IMR-90 (cell line): ENCODE data around the gene CC2D2B. TPM values are rescaled to one million over a fixed set of nuclear protein-coding genes. Genes with fewer than 3 reads are reported as not detected.

ENCODE experiments used
- ATAC-seq: fragments of 200-7000 bp; cut with Tn5 transposase; 2 replicates; pipeline ENCODE4 v1.9.1; 2020; ENCODE audit warnings: low read depth, mild to moderate bottlenecking, moderate library complexity
- BruUV-seq: library from RNA; stranded (reverse); fragments of 400-500 nt; replicated peaks from 2 replicates; lab custom pipeline; 2021; lab: Mats Ljungman, UMichigan
- CTCF ChIA-PET: fragments of 300-600 bp; formaldehyde crosslinking; extraction: SDS; loops from one replicate; lab custom pipeline; 2021; ENCODE audit warnings: antibody characterized with exemption; lab: Yijun Ruan, JAX
- POLR2A ChIA-PET: fragments of 300-600 bp; sonication (Branson Sonifier 250); formaldehyde crosslinking; loops from one replicate; lab custom pipeline; 2022; ENCODE audit warnings: antibody characterized with exemption; ENCODE audit not compliant: unreplicated experiment; lab: Charles Lee
- DNase-seq: peaks from one replicate; pipeline ENCODE4 v3.0.0; 2013
- H2AFZ ChIP-seq: replicated peaks from 2 replicates; pipeline ENCODE3; 2013; ENCODE audit warnings: low read length, mild to moderate bottlenecking; ENCODE audit not compliant: poor library complexity
- H2AK5ac ChIP-seq: 2 replicates; pipeline ENCODE4 v1.6.1; 2013; ENCODE audit warnings: low read depth, low read length, inconsistent platforms
- H2AK9ac ChIP-seq: replicated peaks from 2 replicates; pipeline ENCODE3; 2013; ENCODE audit warnings: mild to moderate bottlenecking, low read depth, low read length, moderate library complexity; ENCODE audit not compliant: poor library complexity
- H2BK120ac ChIP-seq: 2 replicates; pipeline ENCODE4 v1.6.1; 2013; ENCODE audit warnings: low read depth, low read length, inconsistent platforms
- H2BK15ac ChIP-seq: 3 replicates; pipeline ENCODE4 v1.6.1; 2013; ENCODE audit warnings: low read depth, low read length, inconsistent platforms
- H2BK20ac ChIP-seq: 2 replicates; pipeline ENCODE4 v1.6.1; 2013; ENCODE audit warnings: low read depth, mild to moderate bottlenecking, inconsistent platforms, low read length, moderate library complexity
- H2BK5ac ChIP-seq: 2 replicates; pipeline ENCODE4 v1.6.1; 2013; ENCODE audit warnings: mild to moderate bottlenecking, low read depth, low read length, inconsistent platforms; ENCODE audit not compliant: poor library complexity, severe bottlenecking
- H3K14ac ChIP-seq: replicated peaks from 2 replicates; pipeline ENCODE4 v1.6.1; 2013; ENCODE audit warnings: low read depth, low read length, inconsistent platforms
- H3K18ac ChIP-seq: 2 replicates; pipeline ENCODE4 v1.6.1; 2013; ENCODE audit warnings: low read depth, low read length, control low read depth
- H3K23ac ChIP-seq: 2 replicates; pipeline ENCODE4 v1.6.1; 2013; ENCODE audit warnings: low read depth, low read length, inconsistent platforms
- H3K27ac ChIP-seq: 2 replicates; pipeline ENCODE4 v1.5.1; 2013; ENCODE audit warnings: mild to moderate bottlenecking, control low read depth, low read length; ENCODE audit not compliant: insufficient read depth
- H3K27me3 ChIP-seq: 2 replicates; pipeline ENCODE4 v1.6.1; 2013; ENCODE audit warnings: low read length; ENCODE audit not compliant: control insufficient read depth, insufficient read depth
- H3K36me3 ChIP-seq: 2 replicates; pipeline ENCODE4 v1.6.1; 2013; ENCODE audit warnings: low read length, mixed read lengths; ENCODE audit not compliant: control insufficient read depth, insufficient read depth
- H3K4ac ChIP-seq: 2 replicates; pipeline ENCODE4 v1.6.1; 2013; ENCODE audit warnings: low read depth, low read length, inconsistent platforms
- H3K4me1 ChIP-seq: 2 replicates; pipeline ENCODE4 v1.6.1; 2013; ENCODE audit warnings: low read length, mixed read lengths; ENCODE audit not compliant: control insufficient read depth, insufficient read depth
- H3K4me2 ChIP-seq: 2 replicates; pipeline ENCODE4 v1.6.1; 2013; ENCODE audit warnings: low read depth, mild to moderate bottlenecking, control low read depth, low read length, moderate library complexity
- H3K4me3 ChIP-seq: 2 replicates; pipeline ENCODE4 v1.5.1; 2013; ENCODE audit warnings: low read depth, mild to moderate bottlenecking, control low read depth, low read length, moderate library complexity; ENCODE audit not compliant: insufficient read depth
- H3K56ac ChIP-seq: 2 replicates; pipeline ENCODE4 v1.6.1; 2013; ENCODE audit warnings: low read length, inconsistent platforms; ENCODE audit not compliant: insufficient read depth; ENCODE audit errors: extremely low read depth
- H3K79me1 ChIP-seq, 2 experiments: 2 replicates each; pipeline ENCODE4 v1.6.1; 2013; ENCODE audit warnings: low read length in 2 of 2, inconsistent platforms in 1 of 2, low read depth in 1 of 2
- H3K9ac ChIP-seq: 2 replicates; pipeline ENCODE4 v1.6.1; 2013; ENCODE audit warnings: low read depth, low read length, control low read depth
- H3K9me1 ChIP-seq: 2 replicates; pipeline ENCODE4 v1.6.1; 2013; ENCODE audit warnings: low read length, inconsistent platforms; ENCODE audit not compliant: insufficient read depth
- H3K9me3 ChIP-seq: 2 replicates; pipeline ENCODE4 v1.6.1; 2013; ENCODE audit warnings: low read length; ENCODE audit not compliant: control insufficient read depth, insufficient read depth
- H4K20me1 ChIP-seq: 2 replicates; pipeline ENCODE4 v1.6.1; 2013; ENCODE audit warnings: low read length, inconsistent platforms; ENCODE audit not compliant: insufficient read depth
- H4K5ac ChIP-seq: 2 replicates; pipeline ENCODE4 v1.6.1; 2013; ENCODE audit warnings: mild to moderate bottlenecking, low read depth, low read length, control low read depth
- H4K8ac ChIP-seq, 2 experiments: 2 replicates each; pipeline ENCODE4 v1.6.1; 2013; ENCODE audit warnings: low read depth in 2 of 2, low read length in 2 of 2, control low read depth in 1 of 2, inconsistent platforms in 1 of 2
- H4K91ac ChIP-seq: 2 replicates; pipeline ENCODE4 v1.6.1; 2013; ENCODE audit warnings: low read depth, low read length, inconsistent platforms; ENCODE audit not compliant: insufficient read depth
- BHLHE40 ChIP-seq: fragments of 150-350 bp; IDR thresholded peaks from 2 replicates; pipeline ENCODE4 v1.6.1; 2016; ENCODE audit warnings: mild to moderate bottlenecking, low read depth, low read length
- CEBPB ChIP-seq: IDR thresholded peaks from 2 replicates; pipeline ENCODE4 v1.6.1; 2012; ENCODE audit warnings: low read depth, low read length, improper control_type of control experiment
- CHD1 ChIP-seq: IDR thresholded peaks from 2 replicates; pipeline ENCODE4 v1.6.1; 2012; ENCODE audit warnings: low read depth, low read length, improper control_type of control experiment
- ELK1 ChIP-seq: fragments of 150-350 bp; IDR thresholded peaks from 2 replicates; pipeline ENCODE4 v1.6.1; 2016; ENCODE audit warnings: low read depth, mild to moderate bottlenecking, low read length, moderate library complexity, borderline replicate concordance
- FOS ChIP-seq: fragments of 150-350 bp; IDR thresholded peaks from 2 replicates; pipeline ENCODE4 v1.6.1; 2016; ENCODE audit warnings: low read depth, low read length
- MAFK ChIP-seq: IDR thresholded peaks from 2 replicates; pipeline ENCODE4 v1.6.1; 2012; ENCODE audit warnings: low read depth, low read length, improper control_type of control experiment
- MAZ ChIP-seq: IDR thresholded peaks from 2 replicates; pipeline ENCODE4 v1.6.1; 2012; ENCODE audit warnings: low read depth, mild to moderate bottlenecking, low read length, improper control_type of control experiment, moderate library complexity, borderline replicate concordance
- MXI1 ChIP-seq: IDR thresholded peaks from 2 replicates; pipeline ENCODE4 v1.6.1; 2012; ENCODE audit warnings: low read depth, mild to moderate bottlenecking, low read length, moderate library complexity, borderline replicate concordance
- NFE2L2 ChIP-seq: fragments of 150-350 bp; IDR thresholded peaks from 2 replicates; pipeline ENCODE4 v1.6.1; 2016; ENCODE audit warnings: low read depth, mild to moderate bottlenecking, low read length
- POLR2A ChIP-seq: IDR thresholded peaks from 2 replicates; pipeline ENCODE4 v1.6.1; 2012; ENCODE audit warnings: mild to moderate bottlenecking, low read depth, low read length
- RAD21 ChIP-seq: IDR thresholded peaks from 2 replicates; pipeline ENCODE4 v1.6.1; 2012; ENCODE audit warnings: low read length, improper control_type of control experiment
- RCOR1 ChIP-seq: IDR thresholded peaks from 2 replicates; pipeline ENCODE4 v1.6.1; 2012; ENCODE audit warnings: mild to moderate bottlenecking, low read length, improper control_type of control experiment; ENCODE audit not compliant: insufficient replicate concordance
- RFX5 ChIP-seq: IDR thresholded peaks from 2 replicates; pipeline ENCODE4 v1.8.0; 2012; ENCODE audit warnings: low read depth, mild to moderate bottlenecking, low read length, moderate library complexity
- SMC3 ChIP-seq: fragments of 150-350 bp; IDR thresholded peaks from 2 replicates; pipeline ENCODE4 v1.6.1; 2016; ENCODE audit warnings: low read depth, mild to moderate bottlenecking, antibody characterized with exemption, low read length, moderate library complexity
- USF2 ChIP-seq: fragments of 150-350 bp; IDR thresholded peaks from 2 replicates; pipeline ENCODE4 v1.6.1; 2017; ENCODE audit warnings: mild to moderate bottlenecking, antibody characterized with exemption, low read length, low read depth
- WGBS, 2 experiments: methylation state at CpG; one replicate each; pipeline versions ENCODE4 v1.1.5 to v1.1.7; 2013; ENCODE audit warnings: missing lambda C conversion rate in 2 of 2; ENCODE audit not compliant: insufficient read length in 1 of 2; ENCODE audit errors: extremely low coverage in 2 of 2; 5-methylcytosine and 5-hydroxymethylcytosine counted together
- dilution Hi-C: fragments of 300-500 bp; cut with HindIII; formaldehyde crosslinking; loops from one replicate; pipeline ENCODE4 v1.14.3; 2018; ENCODE audit warnings: low sequenced_read_pairs; ENCODE audit not compliant: unreplicated experiment
- in situ Hi-C: fragments of 300-500 bp; cut with MboI; formaldehyde crosslinking; loops from 3 replicates; pipeline ENCODE4 v1.14.3; 2019; ENCODE audit warnings: low sequenced_read_pairs, inconsistent platforms, mixed read lengths
- intact Hi-C: fragments of 100-400 bp; cut with micrococcal nuclease; formaldehyde crosslinking; loops from 2 replicates; pipeline ENCODE4 v1.10.0; 2022
- polyA plus RNA-seq, 3 experiments: library from polyadenylated mRNA; depleted of rRNA; stranded (reverse); fragments of >200 nt; gene quantifications; 2 replicates each; pipeline ENCODE4 v1.2.3, GENCODE V29; 2012; ENCODE audit warnings: low replicate concordance in 1 of 3
- total RNA-seq: library from RNA; depleted of rRNA; stranded (reverse); fragments of >200 nt; gene quantifications from 2 replicates; pipeline ENCODE4 v1.2.3, GENCODE V29; 2012
- TF ChIP-seq, protein P1 (sequence below): conservative IDR thresholded peaks from 2 replicates; pipeline ENCODE4 v1.5.1; 2012; ENCODE audit warnings: mild to moderate bottlenecking, low read depth, low read length, improper control_type of control experiment

Gene CC2D2B
- total and polyA plus RNA-seq, 2 of the 4 experiments (the other 2 are of a cell fraction): not detected

DNA sequence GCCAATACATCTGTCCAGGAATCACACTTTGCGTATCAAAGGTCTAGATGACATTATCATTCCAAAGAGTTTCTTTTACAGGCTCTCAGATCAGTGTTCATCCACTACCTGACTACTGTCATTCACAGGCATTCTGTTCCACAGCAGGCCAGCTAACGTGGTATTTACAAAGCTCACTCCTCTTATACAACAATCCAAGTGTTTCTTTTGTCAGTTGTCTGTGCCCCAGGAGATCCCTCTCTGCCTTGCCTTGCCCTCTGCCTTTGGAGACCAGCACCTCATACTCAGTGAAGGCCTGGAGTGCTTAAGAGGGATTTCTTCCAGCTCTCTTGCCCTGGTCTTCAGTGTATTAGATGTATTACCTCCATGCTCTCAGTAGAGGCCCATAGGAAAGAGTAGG lies 34.6 kb upstream of the CC2D2B start:
- Histone ChIP-seq H3K9ac (no peak overlapping the region), H3K4me2 (no peak overlapping the region), H2BK15ac (no peak overlapping the region), H2BK120ac (no peak overlapping the region), H2BK20ac (no peak overlapping the region), H3K27ac (no peak overlapping the region), H2BK5ac (no peak overlapping the region), H4K5ac (no peak overlapping the region), H3K56ac (no peak overlapping the region), H4K91ac (no peak overlapping the region), H3K14ac (no peak overlapping the region), H3K36me3 (0 out of 2 replicates have a peak, but pooled peaks cover 2% of the 10 kb centered on the region), H3K9me3 (no peaks in the 10 kb centered on the region), H3K4me3 (no peak overlapping the region), H2AFZ (no peak overlapping the region), H3K4ac (no peak overlapping the region), H3K79me1 (no peaks in the 10 kb centered on the region), H4K8ac (no peak overlapping the region), H3K9me1 (no peaks in the 10 kb centered on the region; the same call in 1 of the 2 replicates), H3K27me3 (no peaks in the 10 kb centered on the region), H3K23ac (no peak overlapping the region), H3K4me1 (no peaks in the 10 kb centered on the region), H3K18ac (no peak overlapping the region), H2AK9ac (no peak overlapping the region), H2AK5ac (no peak overlapping the region), H4K20me1 (no peaks in the 10 kb centered on the region)
- in situ Hi-C loops: no loop called here
- ChIA-PET CTCF (interaction anchor here (0.9 kb wide), 2 partner anchors 46 to 179 kb away, joined by 3 read pairs; partner anchors contain the start of gene TCTN3), POLR2A (no interaction called here)
- ATAC-seq (no peak), DNase-seq (no peak)
- 100% methylated on average over 1 of the region's 2 CpGs; no CpG with 5 or more reads in 1 of the 2 experiments for WGBS, 2 experiments
- dilution Hi-C loops: no loop called here
- BruUV-seq: no TSS peak
- no peak for TF ChIP-seq SMC3
- TF ChIP-seq CHD1: no peak
- TF ChIP-seq, protein P1, sequence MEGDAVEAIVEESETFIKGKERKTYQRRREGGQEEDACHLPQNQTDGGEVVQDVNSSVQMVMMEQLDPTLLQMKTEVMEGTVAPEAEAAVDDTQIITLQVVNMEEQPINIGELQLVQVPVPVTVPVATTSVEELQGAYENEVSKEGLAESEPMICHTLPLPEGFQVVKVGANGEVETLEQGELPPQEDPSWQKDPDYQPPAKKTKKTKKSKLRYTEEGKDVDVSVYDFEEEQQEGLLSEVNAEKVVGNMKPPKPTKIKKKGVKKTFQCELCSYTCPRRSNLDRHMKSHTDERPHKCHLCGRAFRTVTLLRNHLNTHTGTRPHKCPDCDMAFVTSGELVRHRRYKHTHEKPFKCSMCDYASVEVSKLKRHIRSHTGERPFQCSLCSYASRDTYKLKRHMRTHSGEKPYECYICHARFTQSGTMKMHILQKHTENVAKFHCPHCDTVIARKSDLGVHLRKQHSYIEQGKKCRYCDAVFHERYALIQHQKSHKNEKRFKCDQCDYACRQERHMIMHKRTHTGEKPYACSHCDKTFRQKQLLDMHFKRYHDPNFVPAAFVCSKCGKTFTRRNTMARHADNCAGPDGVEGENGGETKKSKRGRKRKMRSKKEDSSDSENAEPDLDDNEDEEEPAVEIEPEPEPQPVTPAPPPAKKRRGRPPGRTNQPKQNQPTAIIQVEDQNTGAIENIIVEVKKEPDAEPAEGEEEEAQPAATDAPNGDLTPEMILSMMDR: no peak
- no peak for TF ChIP-seq CEBPB
- no peak for TF ChIP-seq ELK1
- no peak for TF ChIP-seq RAD21
- TF ChIP-seq RCOR1: no peak
- TF ChIP-seq NFE2L2: no peak
- no peak for TF ChIP-seq MAFK
- no peak for TF ChIP-seq USF2
- no peak for TF ChIP-seq POLR2A
- no peak for TF ChIP-seq RFX5
- no peak for TF ChIP-seq MAZ
- TF ChIP-seq MXI1: no peak
- no peak for TF ChIP-seq BHLHE40
- TF ChIP-seq FOS: no peak
- intact Hi-C loops: no loop called here
